HG03064 (cell line): ENCODE results near the gene ATP1B1.
"Not testable (repeated sequence)": the region's sequence is repeated elsewhere in the genome, so short reads cannot be mapped to it uniquely, and the experiment has no call there.

ENCODE experiments used
- ATAC-seq: cut with Tn5 transposase; IDR thresholded peaks from one replicate; pipeline ENCODE4 v1.9.1; 2021; ENCODE audit warnings: low read depth; ENCODE audit not compliant: unreplicated experiment

Gene ATP1B1

GRCh38 chr1:169138866-169139670, 32.6 kb downstream of the ATP1B1 start:
- peak; percentile 93 for ATAC-seq

GRCh38 chr1:169141356-169141755, 34.9 kb downstream of the ATP1B1 start:
- ATAC-seq, result no peak

GRCh38 chr1:169142129-169142528, 35.6 kb downstream of the ATP1B1 start:
- ATAC-seq, result no peak

- no peak for ATAC-seq
Measured at GRCh38 chr1:169143346-169143745, 36.9 kb downstream of the ATP1B1 start.

- ATAC-seq, result no peak
Measured at GRCh38 chr1:169143984-169144383, 37.5 kb downstream of the ATP1B1 start.

- ATAC-seq, result no peak
Measured at GRCh38 chr1:169144941-169145626, 38.6 kb downstream of the ATP1B1 start.

GRCh38 chr1:169146576-169147214, 40.2 kb downstream of the ATP1B1 start:
- no peak for ATAC-seq

- ATAC-seq, result no peak
Measured at GRCh38 chr1:169148472-169149252, 42.2 kb downstream of the ATP1B1 start.

- ATAC-seq, result no peak
Measured at GRCh38 chr1:169149555-169150286, 43.2 kb downstream of the ATP1B1 start.

GRCh38 chr1:169150641-169151337, 44.3 kb downstream of the ATP1B1 start:
- no peak for ATAC-seq

GRCh38 chr1:169151338-169151837, 44.9 kb downstream of the ATP1B1 start:
- ATAC-seq, result no peak

- no peak for ATAC-seq
Measured at GRCh38 chr1:169155675-169156074, 49.2 kb downstream of the ATP1B1 start.

GRCh38 chr1:169156580-169156979, 50.1 kb downstream of the ATP1B1 start:
- ATAC-seq, result no peak

GRCh38 chr1:169160845-169161495, 54.5 kb downstream of the ATP1B1 start:
- ATAC-seq, result no peak

- ATAC-seq, result peak; percentile 82
Measured at GRCh38 chr1:169161496-169162194, 55.2 kb downstream of the ATP1B1 start.

- no peak for ATAC-seq
Measured at GRCh38 chr1:169163059-169163458, 56.6 kb downstream of the ATP1B1 start.

- no peak for ATAC-seq
Measured at GRCh38 chr1:169175461-169175860, 69.0 kb downstream of the ATP1B1 start.

- not testable (repeated sequence) for ATAC-seq
Measured at GRCh38 chr1:169179431-169179830, 72.9 kb downstream of the ATP1B1 start.
